HK-2 (cell line): ENCODE results near the gene MOB3B.

Source experiments
- DNase-seq: peaks from one replicate; pipeline ENCODE4 v3.0.0-alpha.2; 2018; ENCODE audit not compliant: unreplicated experiment

The MOB3B gene

DNA sequence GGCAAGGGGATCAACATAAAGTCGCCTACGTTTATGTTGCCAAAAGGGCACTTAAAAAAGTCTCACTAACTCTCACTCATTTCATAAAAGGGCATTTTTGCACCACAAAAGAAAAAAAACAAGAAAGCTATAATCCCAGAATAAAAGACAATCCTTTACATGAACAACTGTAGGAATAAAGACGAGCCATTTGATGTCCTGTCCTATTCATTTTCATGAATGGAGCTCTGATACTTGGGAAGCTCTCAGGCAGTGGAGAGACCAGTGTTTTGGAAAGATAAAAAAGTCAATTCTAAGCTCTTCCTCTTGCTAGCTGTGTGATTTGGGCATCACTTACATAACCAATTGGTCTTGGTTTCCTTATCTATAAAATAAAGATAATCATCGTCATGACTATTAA is 137.2 kb downstream of the MOB3B start:
- no peak for DNase-seq

DNA sequence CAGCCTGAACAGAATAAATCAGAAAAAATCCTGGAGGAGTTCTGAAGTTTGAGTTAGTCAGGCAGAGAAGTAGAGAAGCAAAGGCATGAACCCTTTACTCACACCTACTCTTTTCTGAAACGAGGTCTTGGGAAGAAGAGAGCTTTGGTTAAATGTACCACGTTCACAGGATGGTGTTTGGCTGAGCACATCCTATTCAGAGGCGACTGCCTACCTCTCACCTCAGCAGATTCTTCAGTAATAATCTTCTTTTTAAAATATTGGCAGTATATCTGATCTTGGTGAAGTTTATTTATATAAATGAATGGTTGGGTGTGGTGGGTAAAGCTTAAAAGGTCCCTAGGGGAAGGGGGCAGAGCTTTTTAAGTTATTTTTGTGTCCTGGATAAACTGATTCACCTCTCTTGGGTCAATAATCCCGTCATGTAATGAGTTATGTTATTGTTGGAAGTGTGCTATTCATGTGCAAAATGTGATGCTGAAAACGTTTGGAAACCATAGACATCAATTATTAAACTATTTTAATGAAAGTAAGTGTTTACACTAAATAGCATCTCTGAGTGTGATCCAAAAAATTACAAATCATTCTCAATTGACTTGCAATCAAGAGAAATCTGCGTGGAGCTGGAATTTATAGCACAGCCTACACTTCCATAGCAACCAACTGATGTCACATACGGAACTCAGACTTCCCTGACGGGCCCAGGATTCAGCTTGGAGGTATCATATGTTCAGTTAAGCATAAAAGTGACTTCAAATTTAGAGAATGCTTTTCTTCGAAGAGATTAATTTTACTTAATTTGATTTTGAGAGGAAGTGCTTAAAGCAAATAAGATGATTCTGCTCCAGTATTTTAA is 138.3 kb downstream of the MOB3B start:
- DNase-seq, result no peak

DNA sequence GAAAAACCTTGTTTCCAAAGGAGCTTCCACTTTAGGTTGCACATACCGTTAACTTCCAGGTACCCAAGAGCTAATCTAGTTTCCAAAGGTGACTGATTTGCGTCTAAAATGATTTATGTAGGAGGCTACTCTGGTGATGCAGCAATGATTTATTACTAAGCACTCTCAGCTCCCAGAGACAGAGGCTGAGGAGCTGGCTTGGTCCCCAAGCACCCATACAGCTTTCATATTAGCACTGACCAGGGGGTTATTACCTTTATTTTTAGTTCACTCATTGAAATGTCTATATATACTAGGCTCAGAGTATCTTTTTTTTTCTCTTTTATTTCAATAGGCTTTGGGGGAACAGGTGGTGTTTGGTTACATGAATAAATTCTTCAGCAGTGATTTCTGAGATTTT is 141.5 kb downstream of the MOB3B start:
- no peak for DNase-seq

DNA sequence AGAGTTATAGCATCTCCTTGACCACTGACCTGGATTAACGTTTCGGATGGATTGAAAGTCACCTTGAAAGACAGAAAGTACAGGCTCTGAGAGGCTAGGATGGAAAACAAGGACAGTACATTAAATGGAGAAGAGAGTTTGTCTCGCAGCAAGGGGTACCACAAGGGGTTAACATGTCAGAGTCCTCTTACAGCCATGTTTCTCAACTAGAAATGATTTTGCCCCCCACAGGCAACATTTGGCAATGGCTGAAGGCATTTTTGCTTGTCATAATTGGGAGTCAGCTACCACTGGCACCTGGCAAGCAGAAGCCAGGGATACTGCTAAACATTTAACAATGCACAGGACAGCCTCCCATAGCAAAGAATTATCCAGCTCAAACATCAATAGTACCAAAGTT is 141.9 kb downstream of the MOB3B start:
- DNase-seq, result no peak

DNA sequence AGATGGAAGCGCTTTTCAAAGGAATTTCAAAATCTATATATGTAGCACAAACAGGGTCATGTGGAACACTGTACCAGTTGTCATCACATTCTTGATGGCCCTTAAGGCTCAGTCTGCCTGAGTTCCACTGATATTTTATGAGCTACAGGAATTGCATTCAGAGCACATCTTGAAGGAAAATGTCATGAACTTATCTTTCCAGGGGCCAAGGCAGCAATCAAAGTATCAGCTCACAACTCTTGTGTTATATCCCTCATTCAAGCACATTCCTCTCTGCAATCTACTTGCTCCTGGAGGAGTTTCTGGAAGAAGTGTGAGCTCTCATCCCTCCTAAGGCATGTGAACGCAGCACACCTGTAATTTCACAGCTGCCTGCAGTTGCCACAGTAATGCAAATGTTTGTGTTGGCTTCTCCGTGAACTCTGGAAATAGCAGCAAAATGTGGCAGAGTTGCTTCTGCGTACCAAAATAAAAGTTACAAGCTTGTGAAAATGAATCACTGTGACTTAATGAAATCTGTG is 143.0 kb downstream of the MOB3B start:
- no peak for DNase-seq

DNA sequence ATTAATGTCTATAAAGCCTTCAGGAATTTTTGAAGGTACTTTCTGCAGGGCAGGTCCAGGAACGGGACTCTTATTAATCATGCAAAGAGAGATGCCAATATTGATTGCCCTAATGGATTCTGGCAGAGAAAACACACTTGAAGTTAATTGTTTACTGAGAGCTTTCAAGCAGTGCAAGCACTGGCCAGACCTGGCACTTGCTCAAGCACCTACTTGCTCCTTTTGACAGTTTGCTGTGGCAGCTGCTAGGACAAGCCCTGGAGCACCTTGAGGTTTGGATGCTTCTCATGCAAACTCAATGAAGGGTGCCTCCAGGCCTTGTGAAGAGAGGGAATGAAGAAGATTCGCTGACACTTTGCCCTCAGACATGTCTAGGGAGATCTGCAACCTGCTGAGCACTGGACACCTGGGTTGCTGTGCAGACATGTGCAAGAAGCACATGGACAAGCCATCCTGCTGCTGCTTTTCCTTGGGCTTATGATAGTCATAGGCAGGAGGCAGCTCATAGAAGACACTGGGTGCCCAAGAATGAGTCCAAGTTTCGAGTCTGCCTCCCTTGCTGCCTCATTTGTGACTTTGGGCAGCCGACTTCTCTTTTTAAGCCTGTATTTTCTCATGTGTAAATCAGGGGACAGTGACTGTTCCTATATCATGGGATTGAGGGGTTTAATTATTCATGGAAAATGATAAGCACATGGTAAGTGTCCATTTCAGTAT is 143.8 kb downstream of the MOB3B start:
- no peak for DNase-seq

DNA sequence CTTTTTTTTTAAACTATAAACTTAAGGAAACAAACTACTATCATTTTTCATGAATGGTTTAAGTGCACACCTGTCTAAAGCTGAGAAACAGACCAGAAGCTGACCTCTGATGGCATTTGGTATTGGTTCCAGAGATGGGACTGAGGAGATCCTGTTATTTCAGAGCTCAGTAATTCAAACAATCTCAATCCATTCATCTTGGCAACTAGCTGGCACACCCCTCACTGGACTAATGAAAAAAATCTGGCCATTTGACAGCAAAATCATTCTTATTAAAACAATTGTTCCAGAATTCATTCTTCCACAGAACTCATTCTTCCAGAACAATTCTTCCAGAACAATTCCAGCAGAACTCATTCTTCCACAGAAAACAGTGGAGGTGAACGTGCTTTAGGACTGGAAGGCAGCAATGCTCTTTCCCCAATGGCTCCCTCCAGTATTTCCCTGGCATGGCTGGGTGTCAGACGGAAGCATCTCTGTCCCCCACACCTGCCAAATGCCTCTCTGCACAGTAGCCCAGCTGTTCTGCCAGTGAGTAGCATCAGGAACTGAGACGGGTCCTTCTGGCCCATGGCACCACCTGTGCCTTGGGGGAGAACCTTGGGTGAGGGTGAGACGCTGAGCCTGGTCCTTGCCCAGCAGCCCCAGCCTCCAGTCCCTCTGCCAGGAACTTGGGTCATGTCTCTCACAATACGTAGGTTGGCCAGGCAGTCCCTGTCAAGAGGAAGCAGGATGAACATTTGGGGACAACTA is 145.2 kb downstream of the MOB3B start:
- DNase-seq, result no peak

DNA sequence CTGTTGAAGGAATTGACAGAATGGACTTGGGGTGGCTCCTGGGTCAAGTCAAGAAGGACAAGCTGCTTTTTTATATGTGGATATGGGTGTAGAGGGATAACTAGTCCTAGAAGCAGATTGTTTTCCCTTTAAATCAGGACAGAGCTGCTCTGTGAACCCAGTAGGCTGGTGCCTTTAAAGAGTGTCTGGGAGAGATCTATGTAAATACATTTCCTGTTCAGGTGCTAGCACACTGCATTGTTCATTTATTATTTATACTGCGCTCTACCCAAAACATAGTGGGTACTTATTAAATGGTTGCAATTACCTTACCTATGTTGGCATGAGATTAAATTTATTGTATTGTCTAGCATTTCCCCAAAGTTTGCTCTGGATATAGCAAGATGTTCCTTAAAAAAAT is 146.1 kb downstream of the MOB3B start:
- DNase-seq, result no peak

DNA sequence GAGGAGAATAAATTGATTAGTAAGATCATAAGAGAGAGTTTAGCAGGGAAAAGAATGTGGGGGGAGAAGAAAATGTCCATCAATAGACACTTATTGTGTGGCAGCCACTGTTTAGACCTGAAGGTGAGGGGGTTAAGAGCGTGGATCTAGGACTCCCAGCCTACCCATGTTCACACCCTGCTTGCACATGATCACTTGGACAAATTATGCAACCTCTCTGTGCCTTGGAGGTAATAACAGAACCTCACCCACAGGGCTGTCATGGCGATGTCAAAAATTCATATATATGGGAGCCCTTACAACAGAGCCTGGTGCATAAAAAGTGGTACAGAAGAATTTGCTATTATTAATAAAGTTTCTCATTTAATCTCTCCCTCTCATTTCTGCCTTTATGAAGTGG is 146.6 kb downstream of the MOB3B start:
- DNase-seq, result no peak

DNA sequence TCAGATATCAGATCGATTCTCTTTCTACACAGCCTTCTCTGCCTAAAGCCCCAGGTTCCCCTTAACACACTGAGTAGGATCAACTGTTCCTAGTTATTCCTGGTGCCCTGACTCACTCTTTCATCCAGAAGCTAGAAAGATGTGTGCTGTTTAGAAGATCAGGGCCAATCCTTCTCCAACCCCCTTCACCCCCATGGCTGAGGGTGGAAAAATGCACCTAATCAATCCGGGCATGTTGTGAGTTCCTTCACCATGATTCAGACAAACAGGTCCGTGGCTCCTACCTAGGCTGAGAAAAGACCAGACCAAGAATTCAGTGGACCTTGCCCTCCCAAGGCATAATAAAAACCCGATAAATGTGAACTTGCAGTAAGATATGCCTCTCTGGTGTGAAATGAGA is 147.3 kb downstream of the MOB3B start:
- DNase-seq, result no peak

DNA sequence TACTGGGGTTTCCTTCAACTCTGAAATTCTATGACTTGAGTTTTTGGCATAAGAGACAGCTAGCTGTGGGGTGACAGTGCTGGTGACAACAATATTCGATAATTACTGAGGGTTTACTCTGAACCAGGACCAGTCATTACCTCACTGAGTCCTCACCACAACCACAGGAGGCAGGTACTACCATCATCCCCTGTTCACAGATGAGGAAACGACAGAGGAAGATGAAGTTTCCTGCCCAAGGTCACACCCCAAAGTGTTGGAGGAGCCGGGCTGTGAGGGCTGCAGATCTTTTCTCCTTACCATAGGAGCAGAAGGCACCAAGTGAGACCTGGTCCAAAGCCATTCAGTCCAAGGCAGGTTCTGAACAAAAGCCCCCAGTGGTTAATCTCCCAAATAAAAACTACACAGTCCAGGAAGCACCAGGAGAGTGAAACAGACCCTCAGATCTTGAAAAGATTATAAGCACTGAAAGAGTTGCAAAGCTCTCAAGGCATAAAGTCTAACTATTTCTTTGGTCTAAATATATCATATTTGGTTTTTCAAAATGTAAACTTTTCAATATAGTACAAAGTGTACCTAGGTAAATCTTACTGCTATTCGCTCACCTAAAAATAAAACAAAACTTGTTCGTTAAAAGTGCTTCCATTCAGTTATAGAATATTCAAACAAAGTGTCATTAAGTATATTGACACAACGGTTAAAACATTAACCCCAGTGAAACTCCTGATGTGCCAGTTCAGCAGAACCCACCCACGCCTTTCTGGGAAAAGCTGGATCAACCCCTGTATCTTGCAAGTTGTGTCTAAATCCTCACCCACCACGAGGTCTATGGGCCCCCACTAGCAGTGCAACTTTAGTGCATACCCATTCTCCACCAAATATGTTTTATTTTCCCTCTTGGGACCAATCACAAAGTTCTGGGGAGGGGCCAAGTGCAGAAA is 150.0 kb downstream of the MOB3B start:
- DNase-seq, result no peak

DNA sequence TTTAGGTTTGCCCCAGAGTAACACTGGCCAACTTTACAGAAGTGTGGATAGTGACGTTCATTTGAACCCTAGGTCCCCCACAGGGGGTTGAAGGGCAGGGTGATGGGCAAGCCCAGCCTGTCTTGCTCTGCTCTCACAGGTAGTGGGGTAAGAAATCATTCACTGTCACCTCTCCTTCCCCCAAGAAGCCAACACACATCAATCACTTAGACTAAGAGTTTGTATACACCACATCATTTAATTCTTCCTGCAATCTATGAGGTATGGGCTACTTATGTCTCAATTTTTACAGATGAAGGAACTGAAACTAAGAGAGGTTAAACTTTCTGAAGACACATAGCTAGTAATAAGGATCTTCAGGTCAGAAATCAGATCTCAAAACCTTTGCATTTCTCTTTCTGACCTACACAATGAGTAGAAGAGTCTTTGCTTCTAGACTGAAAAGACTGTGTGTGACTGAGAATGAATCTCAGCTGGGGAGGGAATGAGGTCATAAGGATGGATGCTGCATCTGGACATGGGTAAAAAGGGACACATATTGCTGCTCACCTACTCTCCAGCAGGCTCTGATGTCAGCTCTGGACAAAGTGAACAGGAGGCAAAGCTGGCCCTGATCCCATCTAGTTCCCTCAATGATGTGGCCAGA is 151.7 kb downstream of the MOB3B start:
- no peak for DNase-seq

DNA sequence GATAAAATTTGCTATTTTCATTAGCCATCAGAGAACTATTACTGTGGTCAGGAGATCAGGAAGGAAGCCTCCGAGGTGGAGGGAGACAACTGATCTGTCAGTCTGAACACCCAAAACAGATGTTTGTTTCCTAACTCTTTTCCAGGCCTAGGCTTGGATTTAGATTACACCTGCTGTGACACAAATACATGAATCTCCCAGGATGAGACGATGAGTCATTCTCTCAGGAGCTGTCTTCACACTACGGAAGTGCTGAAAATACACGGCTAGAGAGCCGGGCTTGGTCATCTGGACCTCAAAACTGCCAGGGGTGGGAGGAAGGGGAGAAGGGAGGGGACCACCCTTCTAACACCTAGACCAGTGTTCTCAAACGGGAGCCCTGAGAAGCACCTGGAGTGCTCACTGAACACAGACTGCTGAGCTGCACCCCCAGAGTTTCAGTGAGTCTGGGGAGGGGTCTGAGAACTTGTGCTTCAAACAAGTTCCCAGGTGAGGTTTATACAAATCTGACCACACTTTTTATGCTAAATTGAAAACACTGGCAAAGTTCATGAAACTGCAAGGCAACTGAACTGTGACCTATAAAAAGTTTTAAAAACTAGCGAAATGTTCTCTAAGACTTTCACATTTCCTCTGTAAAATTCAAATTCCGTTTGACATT is 152.3 kb downstream of the MOB3B start:
- no peak for DNase-seq

DNA sequence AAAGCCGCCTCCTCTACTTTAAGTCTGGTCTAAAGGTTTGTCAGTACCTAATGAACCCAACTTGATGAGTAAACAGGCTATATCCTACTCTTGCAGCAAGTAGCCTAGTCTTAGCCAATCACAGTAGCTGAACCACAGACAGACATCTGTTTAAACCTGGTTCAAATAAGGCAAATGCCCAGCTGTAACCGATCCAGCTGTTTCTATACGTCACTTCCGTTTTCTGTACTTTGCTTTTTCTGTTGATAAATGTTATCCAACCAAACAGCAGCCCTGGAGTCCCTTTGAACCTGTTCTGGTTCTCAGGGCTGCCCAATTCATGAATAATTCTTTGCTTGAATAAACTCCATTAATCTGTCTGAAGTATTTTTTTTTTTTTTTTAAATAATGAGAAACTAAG is 155.8 kb downstream of the MOB3B start:
- DNase-seq, result no peak

DNA sequence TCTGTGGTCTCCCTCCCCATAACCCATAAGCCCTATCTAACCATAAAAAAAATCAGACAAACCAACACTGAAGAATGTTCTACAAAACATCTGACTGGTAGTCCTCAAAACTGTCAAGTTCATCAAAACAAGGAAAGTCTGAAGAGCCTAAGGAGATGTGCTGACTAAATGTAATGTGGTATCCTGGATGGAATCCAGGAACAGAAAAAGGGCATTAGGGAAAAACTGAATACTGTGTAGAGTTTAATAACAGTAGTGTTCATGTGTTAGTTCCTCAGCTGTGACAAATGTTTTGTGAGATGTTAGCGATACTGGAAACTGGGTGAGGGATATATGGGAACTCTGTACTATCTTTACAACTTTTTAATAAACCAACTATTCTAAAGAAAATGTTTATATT is 157.0 kb downstream of the MOB3B start:
- DNase-seq, result no peak

DNA sequence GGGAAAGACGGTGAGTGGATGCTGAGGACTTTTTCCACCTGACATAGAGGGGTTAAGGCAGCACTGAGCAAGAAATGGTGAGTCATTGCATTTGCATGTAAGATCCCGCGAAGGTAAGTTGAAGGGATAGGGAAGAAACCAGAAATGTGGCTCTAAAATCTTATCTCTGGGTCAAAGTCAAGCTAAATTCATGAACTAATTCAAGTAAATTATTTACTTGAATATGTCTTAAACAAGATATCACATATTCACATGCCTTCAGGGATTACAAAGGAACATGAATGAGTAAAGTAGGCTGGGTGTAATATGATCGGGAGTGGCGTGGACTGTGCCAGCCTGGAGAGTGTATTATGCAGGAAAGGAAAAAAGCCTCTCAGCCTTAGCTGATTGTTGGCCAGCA is 158.2 kb downstream of the MOB3B start:
- no peak for DNase-seq

DNA sequence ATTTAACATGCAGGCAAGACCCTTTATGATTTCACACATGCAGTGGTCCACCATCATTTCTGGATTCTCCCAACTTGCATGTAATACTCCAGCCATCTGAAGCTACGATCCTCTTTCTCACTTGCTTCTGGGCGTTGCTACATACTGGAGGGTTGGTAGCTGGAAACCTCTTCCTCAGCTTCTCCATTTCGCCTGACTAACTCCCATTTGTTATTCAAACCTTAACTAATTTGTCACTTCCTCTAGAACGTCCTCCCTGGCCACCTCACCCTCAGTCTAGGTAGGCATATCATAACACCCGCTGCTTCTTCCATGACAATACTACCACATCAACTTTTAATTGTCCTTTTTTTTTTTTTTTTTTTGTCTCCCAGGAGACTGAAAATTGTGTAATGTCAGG is 160.0 kb downstream of the MOB3B start:
- no peak for DNase-seq

DNA sequence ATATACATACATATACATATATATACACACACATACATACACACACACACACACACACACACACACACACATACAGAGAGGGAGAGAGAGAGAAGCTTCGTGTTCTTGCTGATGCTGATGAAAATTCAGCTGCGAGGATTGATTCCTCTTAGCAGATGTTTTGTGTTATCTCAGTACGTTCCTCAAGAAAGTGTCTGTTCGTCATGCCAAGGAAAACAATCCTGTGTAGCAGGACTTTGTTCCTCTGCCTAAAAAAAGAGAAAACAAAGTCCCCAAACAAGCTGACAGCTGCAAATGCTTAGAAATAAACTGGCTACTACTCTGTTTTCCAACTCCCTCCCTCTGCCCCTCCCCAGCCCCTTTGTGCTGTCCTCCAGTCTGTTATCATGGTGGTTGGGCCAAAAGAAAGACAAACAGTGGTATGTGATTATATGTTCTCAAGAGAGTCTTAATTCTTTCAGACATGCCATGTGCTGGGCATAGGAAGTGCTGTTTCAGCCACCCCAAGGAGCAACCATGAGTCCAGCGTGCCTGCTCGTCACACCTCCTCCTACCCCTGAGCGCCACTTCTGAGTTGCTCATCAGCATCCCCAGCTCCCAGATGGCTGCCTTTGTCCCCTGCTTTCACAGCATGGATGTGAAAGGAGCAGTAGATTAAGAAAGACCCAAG is 161.2 kb downstream of the MOB3B start:
- no peak for DNase-seq

DNA sequence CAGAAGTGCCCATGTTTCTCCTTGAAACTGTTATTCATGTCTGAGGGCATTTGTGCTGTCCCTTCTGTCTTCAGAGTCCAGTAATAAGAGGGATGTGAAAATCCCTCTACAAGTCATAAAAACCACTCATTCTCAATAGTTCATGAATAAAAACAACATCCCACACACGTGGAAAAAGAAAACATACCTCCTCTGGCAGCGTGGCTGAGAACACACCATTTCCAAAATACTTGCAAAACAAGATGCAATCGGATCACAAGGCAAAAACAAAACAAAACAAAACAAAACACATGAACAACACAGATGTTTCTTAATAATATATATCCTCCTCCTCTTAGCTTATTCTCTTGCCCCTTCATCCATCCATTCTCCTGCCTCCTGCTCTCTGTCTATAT is 161.7 kb downstream of the MOB3B start:
- DNase-seq, result no peak
